H1 (cell line): ENCODE results near the gene ALOX15. TPM values are rescaled to one million over a fixed set of nuclear protein-coding genes. Genes with fewer than 3 reads are reported as not detected.

ENCODE experiments used
- CTCF ChIA-PET: fragments of 300-600 bp; sonication (Branson Sonifier 250); formaldehyde crosslinking; loops from one replicate; lab custom pipeline; 2021; ENCODE audit not compliant: partially characterized antibody; lab: Charles Lee
- POLR2A ChIA-PET: fragments of 300-600 bp; sonication (Branson Sonifier 250); formaldehyde crosslinking; loops from one replicate; lab custom pipeline; 2021; ENCODE audit warnings: inconsistent platforms; ENCODE audit not compliant: partially characterized antibody; lab: Charles Lee
- DNase-seq, 2 experiments: peaks; one replicate each; pipeline versions ENCODE4 v3.0.0 to v3.0.0-alpha.2; 2010 to 2022; ENCODE audit warnings: low spot score in 2 of 2, low read depth in 1 of 2, mixed read lengths in 1 of 2
- FAIRE-seq: peaks from 2 replicates; lab custom pipeline; 2011; peaks lifted over from hg19 to GRCh38; lab: Jason Lieb, UNC
- H2AFZ ChIP-seq: 2 replicates; pipeline ENCODE4 v1.8.1; 2012; ENCODE audit warnings: low read length, inconsistent platforms
- H2AK5ac ChIP-seq: 2 replicates; pipeline ENCODE4 v1.6.1; 2013; ENCODE audit warnings: low read depth, low read length
- H2BK120ac ChIP-seq: replicated peaks from 2 replicates; pipeline ENCODE3; 2013; ENCODE audit warnings: low read depth, low read length, inconsistent platforms
- H2BK12ac ChIP-seq: 2 replicates; pipeline ENCODE4 v1.6.1; 2013; ENCODE audit warnings: low read depth, low read length
- H2BK15ac ChIP-seq: 2 replicates; pipeline ENCODE4 v1.6.1; 2013; ENCODE audit warnings: low read length
- H2BK20ac ChIP-seq: 2 replicates; pipeline ENCODE4 v1.6.1; 2013; ENCODE audit warnings: low read length
- H2BK5ac ChIP-seq: 2 replicates; pipeline ENCODE4 v1.6.1; 2013; ENCODE audit warnings: low read depth, low read length
- H3K14ac ChIP-seq: 2 replicates; pipeline ENCODE4 v1.6.1; 2013; ENCODE audit warnings: inconsistent platforms; ENCODE audit not compliant: insufficient read length
- H3K18ac ChIP-seq: 2 replicates; pipeline ENCODE4 v1.6.1; 2013; ENCODE audit warnings: low read length; ENCODE audit errors: extremely low read depth
- H3K23ac ChIP-seq: 2 replicates; pipeline ENCODE4 v1.6.1; 2013; ENCODE audit warnings: inconsistent platforms; ENCODE audit not compliant: insufficient read length
- H3K23me2 ChIP-seq: 2 replicates; pipeline ENCODE4 v1.6.1; 2013; ENCODE audit warnings: low read depth, low read length
- H3K27ac ChIP-seq: 2 replicates; pipeline ENCODE4 v1.6.1; 2011; ENCODE audit warnings: low read depth, low read length, inconsistent platforms
- H3K27me3 ChIP-seq, 4 experiments: replicated peaks in 1 of 4; 1 replicate in 1 of 4; 2 replicates in 3 of 4; pipeline versions ENCODE4 v1.6.1 to v1.8.1; 2011 to 2013; ENCODE audit warnings: low read length in 3 of 4, mild to moderate bottlenecking in 3 of 4, inconsistent platforms in 2 of 4, mixed read lengths in 2 of 4, moderate library complexity in 1 of 4; ENCODE audit not compliant: control insufficient read depth in 3 of 4, insufficient read depth in 3 of 4; ENCODE audit errors: extremely low read depth in 1 of 4
- H3K36me3 ChIP-seq, 4 experiments: 2 replicates each; pipeline versions ENCODE4 v1.6.1 to v1.8.1; 2011 to 2013; ENCODE audit warnings: mild to moderate bottlenecking in 4 of 4, low read length in 3 of 4, moderate library complexity in 2 of 4, control low read depth in 1 of 4, inconsistent platforms in 1 of 4; ENCODE audit not compliant: insufficient read depth in 4 of 4, control insufficient read depth in 2 of 4
- H3K4ac ChIP-seq: replicated peaks from 2 replicates; pipeline ENCODE3; 2013; ENCODE audit warnings: low read length, low read depth, mixed read lengths, inconsistent platforms; ENCODE audit not compliant: insufficient read length
- H3K4me1 ChIP-seq, 4 experiments: replicated peaks in 1 of 4; 1 replicate in 1 of 4; 2 replicates in 3 of 4; pipeline versions ENCODE4 v1.6.1 to v1.8.1; 2011 to 2013; ENCODE audit warnings: low read length in 3 of 4, inconsistent platforms in 2 of 4, mixed read lengths in 1 of 4; ENCODE audit not compliant: insufficient read depth in 4 of 4, control insufficient read depth in 3 of 4
- H3K4me2 ChIP-seq, 2 experiments: 2 replicates each; pipeline versions ENCODE4 v1.6.1 to v1.8.1; 2011 to 2013; ENCODE audit warnings: low read depth in 2 of 2, low read length in 2 of 2, control low read depth in 1 of 2, inconsistent platforms in 1 of 2, mild to moderate bottlenecking in 1 of 2; ENCODE audit not compliant: insufficient read depth in 1 of 2
- H3K4me3 ChIP-seq, 4 experiments: fragments of 200-600, 300-600 bp in 1 of 4; sonication (generic), shearing (Covaris generic), sonication (Bioruptor Twin) in 1 of 4; 2 replicates each; pipeline versions ENCODE4 v1.5.1 to v1.8.1; 2011 to 2016; ENCODE audit warnings: low read length in 4 of 4, low read depth in 3 of 4, control low read depth in 2 of 4, inconsistent platforms in 2 of 4, mild to moderate bottlenecking in 2 of 4, mixed read lengths in 1 of 4, moderate library complexity in 1 of 4; ENCODE audit not compliant: insufficient read depth in 2 of 4; ENCODE audit errors: extremely low read depth in 1 of 4
- H3K56ac ChIP-seq: replicated peaks from 2 replicates; pipeline ENCODE3; 2013; ENCODE audit warnings: low read depth, mild to moderate bottlenecking, mixed read lengths, low read length, inconsistent platforms; ENCODE audit not compliant: insufficient read length
- H3K79me1 ChIP-seq: 2 replicates; pipeline ENCODE4 v1.6.1; 2013; ENCODE audit warnings: low read depth, low read length, control low read depth
- H3K79me2 ChIP-seq, 2 experiments: 2 replicates each; pipeline versions ENCODE4 v1.6.1 to v1.8.1; 2012 to 2013; ENCODE audit warnings: low read length in 2 of 2, mild to moderate bottlenecking in 2 of 2, inconsistent platforms in 1 of 2; ENCODE audit not compliant: insufficient read depth in 2 of 2, control insufficient read depth in 1 of 2
- H3K9ac ChIP-seq, 4 experiments: replicated peaks in 1 of 4; 1 replicate in 1 of 4; 2 replicates in 3 of 4; pipeline versions ENCODE4 v1.6.1 to v1.8.1; 2011 to 2013; ENCODE audit warnings: low read depth in 3 of 4, low read length in 3 of 4, control low read depth in 2 of 4, mild to moderate bottlenecking in 2 of 4, moderate library complexity in 2 of 4, inconsistent platforms in 1 of 4; ENCODE audit errors: extremely low read depth in 1 of 4
- H3K9me3 ChIP-seq, 2 experiments: 2 replicates each; pipeline versions ENCODE4 v1.6.1 to v1.8.1; 2012 to 2013; ENCODE audit warnings: mild to moderate bottlenecking in 2 of 2, moderate library complexity in 2 of 2, control low read depth in 1 of 2, inconsistent platforms in 1 of 2, low read depth in 1 of 2, low read length in 1 of 2, mixed read lengths in 1 of 2; ENCODE audit not compliant: insufficient read depth in 2 of 2
- H4K20me1 ChIP-seq, 2 experiments: replicated peaks in 1 of 2; 2 replicates each; pipeline versions ENCODE3 to v1.8.1; 2011 to 2013; ENCODE audit warnings: inconsistent platforms in 2 of 2, low read length in 2 of 2, mild to moderate bottlenecking in 1 of 2; ENCODE audit not compliant: insufficient read depth in 2 of 2, control insufficient read depth in 1 of 2
- H4K5ac ChIP-seq: 2 replicates; pipeline ENCODE4 v1.6.1; 2013; ENCODE audit warnings: low read length, low read depth, mixed read lengths, inconsistent platforms; ENCODE audit not compliant: insufficient read length
- H4K8ac ChIP-seq: 2 replicates; pipeline ENCODE4 v1.8.0; 2013; ENCODE audit warnings: mild to moderate bottlenecking, moderate library complexity, low read length, inconsistent platforms; ENCODE audit not compliant: insufficient read depth; ENCODE audit errors: extremely low read depth
- H4K91ac ChIP-seq: replicated peaks from 2 replicates; pipeline ENCODE3; 2013; ENCODE audit warnings: low read length, mixed read lengths, inconsistent platforms; ENCODE audit not compliant: insufficient read length
- ASH2L ChIP-seq: fragments of 200-600, 300-600 bp; sonication (generic); IDR thresholded peaks from one replicate; pipeline ENCODE4 v1.7.1; 2017; ENCODE audit warnings: low read length
- GABPA ChIP-seq: IDR thresholded peaks from 2 replicates; pipeline ENCODE4 v1.6.1; 2011; ENCODE audit warnings: mild to moderate bottlenecking, low read length, moderate library complexity, borderline replicate concordance; ENCODE audit not compliant: insufficient read depth
- GTF2F1 ChIP-seq: IDR thresholded peaks from 2 replicates; pipeline ENCODE4 v1.6.1; 2012; ENCODE audit warnings: low read depth, low read length, improper control_type of control experiment, borderline replicate concordance
- NANOG ChIP-seq: IDR thresholded peaks from 2 replicates; pipeline ENCODE4 v1.6.1; 2011; ENCODE audit warnings: low read length, low read depth, mild to moderate bottlenecking, inconsistent platforms; ENCODE audit not compliant: insufficient read depth, poor library complexity, severe bottlenecking
- RAD21 ChIP-seq, 2 experiments: IDR thresholded peaks in 1 of 2; conservative IDR thresholded peaks in 1 of 2; 2 replicates each; pipeline ENCODE4 v1.6.1; 2011; ENCODE audit warnings: low read depth in 2 of 2, low read length in 2 of 2, improper control_type of control experiment in 1 of 2, inconsistent platforms in 1 of 2, mild to moderate bottlenecking in 1 of 2, moderate library complexity in 1 of 2
- TEAD4 ChIP-seq: IDR thresholded peaks from 2 replicates; pipeline ENCODE4 v1.6.1; 2012; ENCODE audit warnings: low read depth, low read length, inconsistent platforms, mixed read lengths
- WGBS, 2 experiments: shearing (Covaris generic) in 1 of 2; methylation state at CpG; one replicate each; pipeline versions ENCODE4 v1.1.6 to v1.1.7; 2013 to 2015; ENCODE audit warnings: low lambda C conversion rate in 2 of 2, mixed read lengths in 2 of 2, inconsistent platforms in 1 of 2, low coverage in 1 of 2, missing lambda C conversion rate in 1 of 2; ENCODE audit not compliant: insufficient replicate concordance in 2 of 2, insufficient coverage in 1 of 2, insufficient read length in 1 of 2; ENCODE audit errors: extremely low coverage in 1 of 2, missing lambda C conversion rate in 1 of 2; 5-methylcytosine and 5-hydroxymethylcytosine counted together
- polyA plus RNA-seq, 7 experiments: library from polyadenylated mRNA; depleted of rRNA in 3 of 7; stranded (reverse) in 5 of 7; unstranded in 2 of 7; fragments of >200 nt in 5 of 7; fragments of 200-250 nt in 2 of 7; gene quantifications; 1 replicate in 5 of 7; 2 replicates in 1 of 7; 4 replicates in 1 of 7; pipeline versions ENCODE4 v1.2.1 to v1.2.3, GENCODE V29; 2011 to 2013; ENCODE audit warnings: missing spikeins in 2 of 7, mixed read lengths in 2 of 7
- total RNA-seq: library from RNA; stranded (reverse); fragmentation: NEBNext Ultra II Directional; extraction: Animal tissue kit (Norgen Biotek cat#: 25700); gene quantifications from 2 replicates; pipeline ENCODE4 v1.2.1, GENCODE V29; 2021

Gene ALOX15
- total and polyA plus RNA-seq, 2 of the 8 experiments (the other 6 are each of a cell fraction or from before 2014, with no cell fraction given) = 1.5 to 1.7 TPM

DNA sequence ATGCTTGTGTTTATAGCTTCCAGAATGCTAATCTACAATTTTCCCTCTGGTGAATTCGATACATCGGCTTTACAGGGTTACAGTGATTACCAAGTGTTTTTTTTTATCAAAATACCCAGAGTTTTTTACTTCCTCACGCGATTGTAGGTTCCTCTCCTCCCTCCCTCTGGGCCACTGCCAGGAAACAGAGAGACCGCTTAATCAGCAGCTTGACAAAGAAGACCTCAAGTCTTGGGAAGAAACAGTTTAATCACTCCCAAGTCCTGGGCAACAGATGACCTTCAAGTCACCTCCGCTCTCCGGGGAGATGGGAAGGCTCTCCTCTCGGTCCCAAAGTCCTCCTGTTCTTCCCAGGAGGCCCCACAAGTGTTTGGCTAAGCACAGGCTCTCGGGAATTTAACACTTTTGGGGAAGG, 33.7 kb downstream of the ALOX15 start:
- Histone ChIP-seq H3K9me3 (no peaks in the 10 kb centered on the region), H2AFZ (no peak overlapping the region), H3K4me2 (no peak overlapping the region), H3K4me3 (no peak overlapping the region), H2BK120ac (no peak overlapping the region), H2BK15ac (no peak overlapping the region), H3K27ac (no peak overlapping the region), H3K4me1 (peaks cover 0 to 10% (median 2%) of the 10 kb centered on the region in 4 experiments; a peak in 3 of 7 replicates), H4K20me1 (no peaks in the 10 kb centered on the region), H2BK20ac (no peak overlapping the region), H3K9ac (no peak overlapping the region), H4K5ac (no peak overlapping the region), H3K23me2 (no peaks in the 10 kb centered on the region), H4K8ac (no peak overlapping the region), H3K79me2 (no peaks in the 10 kb centered on the region), H3K36me3 (no peaks in the 10 kb centered on the region), H3K27me3 (no peaks in the 10 kb centered on the region; a peak in 1 of 7 replicates), H3K4ac (no peak overlapping the region), H2BK5ac (no peak overlapping the region), H3K23ac (no peak overlapping the region), H4K91ac (no peak overlapping the region), H3K56ac (no peak overlapping the region), H3K14ac (no peak overlapping the region), H2BK12ac (no peak overlapping the region), H2AK5ac (no peak overlapping the region), H3K79me1 (no peaks in the 10 kb centered on the region), H3K18ac (no peak overlapping the region)
- FAIRE-seq (no peak), DNase-seq (no peak)
- ChIA-PET CTCF (interaction anchor here (0.6 to 6.8 kb wide), 5 partner anchors 9 to 94 kb away, joined by 4 to 51 read pairs (median 5); no protein-coding TSS in a partner anchor), POLR2A (interaction anchor here (1.3 kb wide), 1 partner anchor 8 kb away, joined by 5 read pairs; no protein-coding TSS in a partner anchor)
- 71% methylated on average over 9 of the region's 9 CpGs; no CpG with 5 or more reads in 1 of the 2 experiments for WGBS, 2 experiments
- TF ChIP-seq GTF2F1 (no peak), NANOG (no peak), GABPA (no peak), ASH2L (no peak), TEAD4 (no peak), RAD21 (IDR thresholded peaks at IDR 0.05 in 1 of 2, conservative IDR thresholded peaks at IDR 0.05 in 1 of 2; ENCODE audit: low read depth in 2 of 2, low read length in 2 of 2) (no peak)
